GM12878 (cell line): Measurements from ENCODE around the gene CMTM2. TPM values are rescaled to one million over a fixed set of nuclear protein-coding genes. Genes with fewer than 3 reads are reported as not detected.

ENCODE experiments used
- ATAC-seq: fragments of 200-7000 bp; cut with Tn5 transposase; 3 replicates; pipeline ENCODE4 v1.9.1; 2020; ENCODE audit warnings: mild to moderate bottlenecking, moderate library complexity
- BruUV-seq: library from RNA; stranded (reverse); fragments of 400-500 nt; replicated peaks from 2 replicates; lab custom pipeline; 2021; lab: Mats Ljungman, UMichigan
- CTCF ChIA-PET: fragments of 300-600 bp; sonication (Branson Sonifier 250); formaldehyde crosslinking; extraction: SDS; loops from one replicate; lab custom pipeline; 2021; ENCODE audit warnings: inconsistent platforms; lab: Yijun Ruan, JAX
- POLR2A ChIA-PET: fragments of 350-600 bp; formaldehyde crosslinking; extraction: SDS; loops from one replicate; lab custom pipeline; 2021; ENCODE audit warnings: inconsistent platforms; lab: Charles Lee
- RAD21 ChIA-PET: fragments of 300-600 bp; sonication (Branson Sonifier 250); formaldehyde crosslinking; loops from one replicate; lab custom pipeline; 2023; ENCODE audit warnings: antibody characterized with exemption; ENCODE audit not compliant: unreplicated experiment; lab: Charles Lee
- SMC1A ChIA-PET: fragments of 300-600 bp; sonication (Branson Sonifier 250); formaldehyde crosslinking; loops from one replicate; lab custom pipeline; 2023; ENCODE audit not compliant: unreplicated experiment, uncharacterized antibody; lab: Charles Lee
- DNase-seq: peaks from one replicate; pipeline ENCODE4 v3.0.0-alpha.2; 2011; ENCODE audit warnings: low read depth, low spot score
- FAIRE-seq: peaks from 3 replicates; lab custom pipeline; 2011; peaks lifted over from hg19 to GRCh38; lab: Jason Lieb, UNC
- H2AFZ ChIP-seq: 2 replicates; pipeline ENCODE4 v1.6.0; 2011; ENCODE audit warnings: low read depth, low read length, control low read depth; ENCODE audit not compliant: control insufficient read depth
- H3K27ac ChIP-seq: 2 replicates; pipeline ENCODE4 v1.5.1; 2011; ENCODE audit warnings: control low read depth; ENCODE audit not compliant: control insufficient read depth, insufficient read depth
- H3K27me3 ChIP-seq, 2 experiments: replicated peaks in 1 of 2; 2 replicates each; pipeline versions ENCODE4 v1.6.0 to v1.6.1; 2011; ENCODE audit warnings: low read length in 1 of 2; ENCODE audit not compliant: control insufficient read depth in 2 of 2, insufficient read depth in 2 of 2
- H3K36me3 ChIP-seq, 2 experiments: 2 replicates each; pipeline ENCODE4 v1.5.1; 2011; ENCODE audit warnings: low read length in 1 of 2; ENCODE audit not compliant: control insufficient read depth in 2 of 2, insufficient read depth in 2 of 2
- H3K4me1 ChIP-seq: 2 replicates; pipeline ENCODE4 v1.6.1; 2011; ENCODE audit warnings: mild to moderate bottlenecking, low read length, moderate library complexity, mixed read lengths; ENCODE audit not compliant: control insufficient read depth, insufficient read depth
- H3K4me2 ChIP-seq: 2 replicates; pipeline ENCODE4 v1.6.0; 2011; ENCODE audit warnings: control low read depth; ENCODE audit not compliant: control insufficient read depth, insufficient read depth
- H3K4me3 ChIP-seq: fragments of 200-600 bp; sonication (generic); 2 replicates; pipeline ENCODE4 v1.5.1; 2016
- H3K79me2 ChIP-seq: 2 replicates; pipeline ENCODE4 v1.6.0; 2011; ENCODE audit warnings: low read length; ENCODE audit not compliant: control insufficient read depth, insufficient read depth
- H3K9ac ChIP-seq: 2 replicates; pipeline ENCODE4 v1.8.0; 2011; ENCODE audit warnings: low read length, control low read depth, mixed read lengths; ENCODE audit not compliant: control insufficient read depth, insufficient read depth
- H3K9me3 ChIP-seq: replicated peaks from 3 replicates; pipeline ENCODE4 v1.5.1; 2011; ENCODE audit warnings: mild to moderate bottlenecking, low read length; ENCODE audit not compliant: control insufficient read depth, insufficient read depth
- H4K20me1 ChIP-seq: 2 replicates; pipeline ENCODE4 v1.6.0; 2011; ENCODE audit not compliant: control insufficient read depth, insufficient read depth
- ATF2 ChIP-seq: IDR thresholded peaks from 2 replicates; pipeline ENCODE4 v1.6.1; 2012; ENCODE audit warnings: low read length, inconsistent platforms
- BMI1 ChIP-seq: fragments of 450-650 bp; IDR thresholded peaks from 2 replicates; pipeline ENCODE4 v1.6.1; 2016; ENCODE audit warnings: mild to moderate bottlenecking, moderate library complexity, borderline replicate concordance
- CBFB ChIP-seq: IDR thresholded peaks from 2 replicates; pipeline ENCODE4 v1.6.1; 2016; ENCODE audit warnings: antibody characterized with exemption, low read depth
- LARP7 ChIP-seq: fragments of 450-650 bp; IDR thresholded peaks from 2 replicates; pipeline ENCODE4 v1.6.1; 2017; ENCODE audit warnings: mild to moderate bottlenecking
- NKRF ChIP-seq: fragments of 450-650 bp; conservative IDR thresholded peaks from 2 replicates; pipeline ENCODE4 v1.6.1; 2017; ENCODE audit warnings: mild to moderate bottlenecking, moderate library complexity
- RAD21 ChIP-seq: IDR thresholded peaks from 2 replicates; pipeline ENCODE4 v1.6.1; 2011; ENCODE audit warnings: mild to moderate bottlenecking, low read depth, low read length, moderate library complexity; ENCODE audit not compliant: insufficient read depth
- RUNX3 ChIP-seq: IDR thresholded peaks from 2 replicates; pipeline ENCODE4 v1.6.1; 2012; ENCODE audit warnings: low read length, inconsistent platforms
- STAT3 ChIP-seq: IDR thresholded peaks from 2 replicates; pipeline ENCODE4 v1.6.1; 2011; ENCODE audit warnings: low read depth, low read length, improper control_type of control experiment
- TCF7 ChIP-seq: IDR thresholded peaks from 2 replicates; pipeline ENCODE4 v1.6.1; 2014; ENCODE audit warnings: antibody characterized with exemption, borderline replicate concordance
- YBX1 ChIP-seq: fragments of 450-650 bp; IDR thresholded peaks from 2 replicates; pipeline ENCODE4 v1.6.1; 2016; ENCODE audit warnings: antibody characterized with exemption
- YY1 ChIP-seq: IDR thresholded peaks from 2 replicates; pipeline ENCODE4 v1.6.1; 2011; ENCODE audit warnings: low read depth, mild to moderate bottlenecking, low read length
- WGBS: methylation state at CpG from one replicate; pipeline ENCODE4 v1.1.6; 2016; ENCODE audit warnings: low lambda C conversion rate; ENCODE audit not compliant: insufficient replicate concordance, insufficient coverage; ENCODE audit errors: missing lambda C conversion rate; 5-methylcytosine and 5-hydroxymethylcytosine counted together
- in situ Hi-C: fragments of 300-500 bp; cut with MboI; formaldehyde crosslinking; loops from 9 replicates; pipeline ENCODE4 v1.14.3; 2018; ENCODE audit warnings: mixed read lengths
- intact Hi-C: fragments of 100-400 bp; cut with micrococcal nuclease; formaldehyde crosslinking; loops from one replicate; pipeline ENCODE4 v1.14.2; 2022; ENCODE audit not compliant: unreplicated experiment
- polyA plus RNA-seq, 11 experiments: library from polyadenylated mRNA; depleted of rRNA in 4 of 11; unstranded in 6 of 11; stranded (reverse) in 5 of 11; fragments of >200 nt; fragmentation: Nextera tagmentation in 4 of 11; fragmentation: Illumina TruSeq in 1 of 11; extraction: Ambion mirVana in 4 of 11; extraction: Trizol in 1 of 11; gene quantifications; 1 replicate in 1 of 11; 2 replicates in 10 of 11; pipeline versions ENCODE4 v1.2.1 to v1.2.3, GENCODE V29; 2011 to 2016; ENCODE audit warnings: inconsistent platforms in 2 of 11, missing spikeins in 2 of 11, low read depth in 1 of 11
- total RNA-seq, 4 experiments: library from RNA; depleted of rRNA in 3 of 4; stranded (reverse); fragments of >200 nt in 3 of 4; fragmentation: Illumina TruSeq in 1 of 4; extraction: Trizol in 1 of 4; gene quantifications; 2 replicates each; pipeline versions ENCODE4 v1.2.1 to v1.2.3, GENCODE V29; 2013 to 2021
- TF ChIP-seq, protein P1 (sequence below): IDR thresholded peaks from 2 replicates; pipeline ENCODE4 v1.6.1; 2012; ENCODE audit warnings: mild to moderate bottlenecking, low read depth, low read length

CMTM2 gene
- total and polyA plus RNA-seq, 10 of the 15 experiments (the other 5 are each of a cell fraction or from before 2014, with no cell fraction given): 0.26 to 0.34 TPM; not detected in 8

GRCh38 chr16:66534376-66534799, 44.9 kb upstream of the CMTM2 start (continued):
- TF ChIP-seq NKRF (no peak), TCF7 (no peak), RUNX3 (no peak), RAD21 (no peak), BMI1 (no peak)
- TF ChIP-seq, all 136 proteins: peak for 0

DNA sequence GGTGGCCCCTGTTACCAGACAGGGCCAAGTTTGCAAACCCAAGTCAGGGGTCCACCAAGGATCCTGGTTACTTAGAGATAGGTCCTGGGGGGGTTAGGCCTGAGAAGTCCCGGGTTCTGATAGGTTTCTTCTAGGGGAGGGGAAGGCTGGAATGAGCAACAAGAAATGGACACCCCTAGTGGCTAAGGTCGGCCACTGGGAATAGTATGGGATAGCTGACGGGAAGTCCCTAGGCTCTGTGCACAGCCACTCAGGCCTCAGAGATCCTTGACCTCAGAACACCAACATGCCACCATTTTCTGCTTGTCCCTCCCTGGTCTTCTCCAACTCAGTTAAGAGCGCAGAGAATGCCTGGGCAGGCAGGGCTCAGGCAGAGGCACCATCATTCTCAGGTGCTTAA, 42.7 kb upstream of the CMTM2 start:
- no peak overlapping the region for H3K9ac ChIP-seq
- no peaks in the 10 kb centered on the region for H3K79me2 ChIP-seq
- DNase-seq (no peak), ATAC-seq (no peak), FAIRE-seq (no peak)
- ChIA-PET POLR2A (interaction anchor here (1.0 to 1.1 kb wide), 2 partner anchors 12 to 36 kb away, joined by 3 read pairs; no protein-coding TSS in a partner anchor), SMC1A (interaction anchor here (1.0 to 1.3 kb wide), 2 partner anchors 11 to 15 kb away, joined by 5 to 6 read pairs; no protein-coding TSS in a partner anchor), RAD21 (no interaction called here), CTCF (interaction anchor here (0.6 to 1.4 kb wide), 4 partner anchors 15 to 411 kb away, joined by 3 to 5 read pairs (median 4); no protein-coding TSS in a partner anchor)
- peaks cover 0 to 3% of the 10 kb centered on the region in 2 experiments; a peak in 2 of 4 replicates for H3K27me3 ChIP-seq
- no peak overlapping the region for H2AFZ ChIP-seq
- no TSS peak for BruUV-seq
- no peaks in the 10 kb centered on the region for H4K20me1 ChIP-seq
- H3K4me2 ChIP-seq: no peak overlapping the region
- peaks cover 9% of the 10 kb centered on the region for H3K4me1 ChIP-seq
- WGBS: 62% methylated on average over 4 of the region's 4 CpGs
- H3K4me3 ChIP-seq: no peak overlapping the region
- no peaks in the 10 kb centered on the region for H3K36me3 ChIP-seq
- intact Hi-C loops (no loop called here), in situ Hi-C loops (loop anchor here (25.0 kb wide), 1 partner anchor 501 kb away; the partner anchor contains the start of gene CBFB)
- no peaks in the 10 kb centered on the region for H3K9me3 ChIP-seq
- H3K27ac ChIP-seq: no peak overlapping the region
- TF ChIP-seq CBFB (no peak), YY1 (no peak), LARP7 (no peak), STAT3 (no peak), RUNX3 (no peak), ATF2 (no peak), YBX1 (no peak)
- TF ChIP-seq, protein P1, sequence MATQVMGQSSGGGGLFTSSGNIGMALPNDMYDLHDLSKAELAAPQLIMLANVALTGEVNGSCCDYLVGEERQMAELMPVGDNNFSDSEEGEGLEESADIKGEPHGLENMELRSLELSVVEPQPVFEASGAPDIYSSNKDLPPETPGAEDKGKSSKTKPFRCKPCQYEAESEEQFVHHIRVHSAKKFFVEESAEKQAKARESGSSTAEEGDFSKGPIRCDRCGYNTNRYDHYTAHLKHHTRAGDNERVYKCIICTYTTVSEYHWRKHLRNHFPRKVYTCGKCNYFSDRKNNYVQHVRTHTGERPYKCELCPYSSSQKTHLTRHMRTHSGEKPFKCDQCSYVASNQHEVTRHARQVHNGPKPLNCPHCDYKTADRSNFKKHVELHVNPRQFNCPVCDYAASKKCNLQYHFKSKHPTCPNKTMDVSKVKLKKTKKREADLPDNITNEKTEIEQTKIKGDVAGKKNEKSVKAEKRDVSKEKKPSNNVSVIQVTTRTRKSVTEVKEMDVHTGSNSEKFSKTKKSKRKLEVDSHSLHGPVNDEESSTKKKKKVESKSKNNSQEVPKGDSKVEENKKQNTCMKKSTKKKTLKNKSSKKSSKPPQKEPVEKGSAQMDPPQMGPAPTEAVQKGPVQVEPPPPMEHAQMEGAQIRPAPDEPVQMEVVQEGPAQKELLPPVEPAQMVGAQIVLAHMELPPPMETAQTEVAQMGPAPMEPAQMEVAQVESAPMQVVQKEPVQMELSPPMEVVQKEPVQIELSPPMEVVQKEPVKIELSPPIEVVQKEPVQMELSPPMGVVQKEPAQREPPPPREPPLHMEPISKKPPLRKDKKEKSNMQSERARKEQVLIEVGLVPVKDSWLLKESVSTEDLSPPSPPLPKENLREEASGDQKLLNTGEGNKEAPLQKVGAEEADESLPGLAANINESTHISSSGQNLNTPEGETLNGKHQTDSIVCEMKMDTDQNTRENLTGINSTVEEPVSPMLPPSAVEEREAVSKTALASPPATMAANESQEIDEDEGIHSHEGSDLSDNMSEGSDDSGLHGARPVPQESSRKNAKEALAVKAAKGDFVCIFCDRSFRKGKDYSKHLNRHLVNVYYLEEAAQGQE: no peak
